ENCODE results near the gene NCAN.
"Not testable (repeated sequence)": the region's sequence is repeated elsewhere in the genome, so short reads cannot be mapped to it uniquely, and the experiment has no call there.

The NCAN gene

GRCh38 chr19:19224150-19224851 lies 12.5 kb downstream of the NCAN start:
- DNase-seq (ENCODE audit: insufficient read length, low spot score) = no peak
- no peak for FAIRE-seq
- TF ChIP-seq POLR2A (IDR thresholded peaks at IDR 0.05; ENCODE audit: low read depth, low read length) = no peak

GRCh38 chr19:19224852-19225494 lies 13.2 kb downstream of the NCAN start:
- no peak for TF ChIP-seq POLR2A (IDR thresholded peaks at IDR 0.05; ENCODE audit: low read depth, low read length)
- no peak for FAIRE-seq
- DNase-seq (ENCODE audit: insufficient read length, low spot score) = no peak

- TF ChIP-seq POLR2A (IDR thresholded peaks at IDR 0.05; ENCODE audit: low read depth, low read length) = no peak
- DNase-seq (ENCODE audit: insufficient read length, low spot score) (no peak), FAIRE-seq (no peak)
Measured at GRCh38 chr19:19226204-19226603, 14.4 kb downstream of the NCAN start.

GRCh38 chr19:19226663-19227062 lies 14.9 kb downstream of the NCAN start:
- FAIRE-seq = no peak
- no peak for DNase-seq (ENCODE audit: insufficient read length, low spot score)
- TF ChIP-seq POLR2A (IDR thresholded peaks at IDR 0.05; ENCODE audit: low read depth, low read length) = no peak

- DNase-seq (ENCODE audit: insufficient read length, low spot score) (no peak), FAIRE-seq (no peak)
- no peak for TF ChIP-seq POLR2A (IDR thresholded peaks at IDR 0.05; ENCODE audit: low read depth, low read length)
Measured at GRCh38 chr19:19227217-19227616, 15.5 kb downstream of the NCAN start.

- no peak for TF ChIP-seq POLR2A (IDR thresholded peaks at IDR 0.05; ENCODE audit: low read depth, low read length)
- FAIRE-seq (no peak), DNase-seq (ENCODE audit: insufficient read length, low spot score) (no peak)
Measured at GRCh38 chr19:19229701-19230100, 17.9 kb downstream of the NCAN start.

GRCh38 chr19:19230999-19231398 lies 19.2 kb downstream of the NCAN start:
- DNase-seq (ENCODE audit: insufficient read length, low spot score) = no peak
- no peak for FAIRE-seq
- TF ChIP-seq POLR2A (IDR thresholded peaks at IDR 0.05; ENCODE audit: low read depth, low read length) = no peak

GRCh38 chr19:19232261-19232721 lies 20.5 kb downstream of the NCAN start:
- no peak for TF ChIP-seq POLR2A (IDR thresholded peaks at IDR 0.05; ENCODE audit: low read depth, low read length)
- FAIRE-seq (no peak), DNase-seq (ENCODE audit: insufficient read length, low spot score) (no peak)

- DNase-seq (ENCODE audit: insufficient read length, low spot score) (no peak), FAIRE-seq (no peak)
- no peak for TF ChIP-seq POLR2A (IDR thresholded peaks at IDR 0.05; ENCODE audit: low read depth, low read length)
Measured at GRCh38 chr19:19234220-19234816, 22.6 kb downstream of the NCAN start.

- TF ChIP-seq POLR2A (IDR thresholded peaks at IDR 0.05; ENCODE audit: low read depth, low read length) = no peak
- DNase-seq (ENCODE audit: insufficient read length, low spot score) (no peak), FAIRE-seq (no peak)
Measured at GRCh38 chr19:19236173-19236572, 24.4 kb downstream of the NCAN start.

GRCh38 chr19:19238126-19238894 lies 26.6 kb downstream of the NCAN start:
- no peak for FAIRE-seq

GRCh38 chr19:19239675-19240074 lies 27.9 kb downstream of the NCAN start:
- no peak for TF ChIP-seq POLR2A (IDR thresholded peaks at IDR 0.05; ENCODE audit: low read depth, low read length)
- FAIRE-seq (no peak), DNase-seq (ENCODE audit: insufficient read length, low spot score) (no peak)

More at GRCh38 chr19:19238126-19238894, 26.6 kb downstream of the NCAN start:
- no peak for DNase-seq (ENCODE audit: insufficient read length, low spot score)
- no peak for TF ChIP-seq POLR2A (IDR thresholded peaks at IDR 0.05; ENCODE audit: low read depth, low read length)

GRCh38 chr19:19240476-19240875 lies 28.7 kb downstream of the NCAN start:
- TF ChIP-seq POLR2A (IDR thresholded peaks at IDR 0.05; ENCODE audit: low read depth, low read length) = no peak
- no peak for DNase-seq (ENCODE audit: insufficient read length, low spot score)
- no peak for FAIRE-seq

- no peak for FAIRE-seq
- no peak for DNase-seq (ENCODE audit: insufficient read length, low spot score)
- TF ChIP-seq POLR2A (IDR thresholded peaks at IDR 0.05; ENCODE audit: low read depth, low read length) = no peak
Measured at GRCh38 chr19:19250196-19250801, 38.5 kb downstream of the NCAN start.

GRCh38 chr19:19253409-19253808 lies 41.7 kb downstream of the NCAN start:
- not testable (repeated sequence) for DNase-seq (ENCODE audit: insufficient read length, low spot score); FAIRE-seq

Data from H54 (cell line).